Measurements from ENCODE around the gene RNASE12. TPM values are rescaled to one million over a fixed set of nuclear protein-coding genes. Genes with fewer than 3 reads are reported as not detected.
"Not testable (repeated sequence)": the region's sequence is repeated elsewhere in the genome, so short reads cannot be mapped to it uniquely, and the experiment has no call there.

The RNASE12 gene
- total RNA-seq, 1 donor from 2014 or later, result not detected

DNA sequence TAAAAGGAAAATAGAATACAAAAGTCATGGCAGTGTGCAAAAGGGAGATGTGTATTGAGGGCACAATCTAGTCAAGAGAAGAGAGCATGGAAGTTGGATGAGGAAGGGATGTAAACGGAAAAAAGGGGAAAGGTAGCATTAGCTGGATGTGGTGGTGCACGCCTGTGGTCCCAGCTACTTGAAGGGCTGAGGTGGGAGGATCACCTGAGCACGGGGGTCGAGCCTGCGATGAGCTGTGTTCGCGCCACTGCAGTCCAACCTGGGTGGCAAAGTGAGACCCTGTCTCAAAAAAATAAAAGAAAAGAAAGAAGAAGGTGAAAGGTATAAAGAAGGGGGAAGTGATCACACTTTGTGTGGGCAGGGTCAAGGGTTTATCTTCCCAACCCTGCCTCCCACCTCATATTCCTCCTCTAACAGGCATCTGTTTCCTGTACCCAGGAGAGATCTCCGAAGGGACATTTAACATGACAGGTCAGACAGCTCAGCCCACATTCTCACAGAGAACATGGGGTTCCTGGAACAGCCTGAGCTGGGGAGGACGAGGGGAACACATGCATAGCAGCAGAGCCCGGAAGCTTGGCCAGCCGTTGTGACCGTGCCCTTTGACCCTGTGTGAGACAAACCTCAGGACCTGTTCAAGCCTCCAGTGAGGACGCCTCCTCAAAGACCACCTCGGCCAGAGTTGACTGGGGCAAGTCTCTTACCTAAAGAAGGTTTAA, 12.2 kb downstream of the RNASE12 start:
- Histone ChIP-seq H3K4me3 (no peak overlapping the region), H3K27me3 (no peaks in the 10 kb centered on the region), H3K36me3 (no peaks in the 10 kb centered on the region), H3K9me3 (no peaks in the 10 kb centered on the region), H3K4me1 (no peaks in the 10 kb centered on the region), H3K27ac (no peak overlapping the region)
- no peak for DNase-seq (ENCODE audit: extremely low spot score in 2 of 2)
- TF ChIP-seq, protein P1, sequence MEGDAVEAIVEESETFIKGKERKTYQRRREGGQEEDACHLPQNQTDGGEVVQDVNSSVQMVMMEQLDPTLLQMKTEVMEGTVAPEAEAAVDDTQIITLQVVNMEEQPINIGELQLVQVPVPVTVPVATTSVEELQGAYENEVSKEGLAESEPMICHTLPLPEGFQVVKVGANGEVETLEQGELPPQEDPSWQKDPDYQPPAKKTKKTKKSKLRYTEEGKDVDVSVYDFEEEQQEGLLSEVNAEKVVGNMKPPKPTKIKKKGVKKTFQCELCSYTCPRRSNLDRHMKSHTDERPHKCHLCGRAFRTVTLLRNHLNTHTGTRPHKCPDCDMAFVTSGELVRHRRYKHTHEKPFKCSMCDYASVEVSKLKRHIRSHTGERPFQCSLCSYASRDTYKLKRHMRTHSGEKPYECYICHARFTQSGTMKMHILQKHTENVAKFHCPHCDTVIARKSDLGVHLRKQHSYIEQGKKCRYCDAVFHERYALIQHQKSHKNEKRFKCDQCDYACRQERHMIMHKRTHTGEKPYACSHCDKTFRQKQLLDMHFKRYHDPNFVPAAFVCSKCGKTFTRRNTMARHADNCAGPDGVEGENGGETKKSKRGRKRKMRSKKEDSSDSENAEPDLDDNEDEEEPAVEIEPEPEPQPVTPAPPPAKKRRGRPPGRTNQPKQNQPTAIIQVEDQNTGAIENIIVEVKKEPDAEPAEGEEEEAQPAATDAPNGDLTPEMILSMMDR (IDR thresholded peaks at IDR 0.05), result no peak
- TF ChIP-seq POLR2A (IDR thresholded peaks at IDR 0.05) (no peak), POLR2AphosphoS5 (IDR thresholded peaks at IDR 0.05; ENCODE audit: insufficient read depth in 1 of 2, low read depth in 1 of 2) (no peak)
- intact Hi-C loops (cut with DNase I), result no loop called here

DNA sequence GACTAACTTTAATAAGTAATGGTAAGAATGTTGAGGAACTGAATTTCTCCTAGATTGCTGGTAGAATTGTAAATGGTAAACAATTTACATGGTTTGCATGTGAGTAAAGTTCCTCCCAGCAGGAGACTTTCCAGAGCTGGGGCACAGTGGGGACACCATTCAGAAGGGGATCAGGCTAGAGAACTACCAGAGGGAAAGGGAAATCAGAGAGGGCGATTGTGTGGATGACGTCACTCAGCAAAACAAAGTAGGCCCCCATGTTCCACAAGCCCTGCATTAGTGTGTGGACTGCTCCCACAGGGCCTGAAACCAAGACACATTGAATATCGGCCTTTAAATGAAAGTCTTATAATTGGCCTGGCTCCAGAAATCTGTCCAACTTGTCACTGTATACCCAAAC, 12.9 kb downstream of the RNASE12 start:
- TF ChIP-seq, protein P1 (IDR thresholded peaks at IDR 0.05), result no peak
- H3K27ac ChIP-seq, result no peak overlapping the region
- H3K4me3 ChIP-seq, result no peak overlapping the region
- H3K36me3 ChIP-seq, result no peaks in the 10 kb centered on the region
- H3K9me3 ChIP-seq, result no peaks in the 10 kb centered on the region
- no peaks in the 10 kb centered on the region for H3K4me1 ChIP-seq
- no peak for DNase-seq (ENCODE audit: extremely low spot score in 2 of 2)
- H3K27me3 ChIP-seq, result no peaks in the 10 kb centered on the region
- intact Hi-C loops (cut with DNase I), result no loop called here

DNA sequence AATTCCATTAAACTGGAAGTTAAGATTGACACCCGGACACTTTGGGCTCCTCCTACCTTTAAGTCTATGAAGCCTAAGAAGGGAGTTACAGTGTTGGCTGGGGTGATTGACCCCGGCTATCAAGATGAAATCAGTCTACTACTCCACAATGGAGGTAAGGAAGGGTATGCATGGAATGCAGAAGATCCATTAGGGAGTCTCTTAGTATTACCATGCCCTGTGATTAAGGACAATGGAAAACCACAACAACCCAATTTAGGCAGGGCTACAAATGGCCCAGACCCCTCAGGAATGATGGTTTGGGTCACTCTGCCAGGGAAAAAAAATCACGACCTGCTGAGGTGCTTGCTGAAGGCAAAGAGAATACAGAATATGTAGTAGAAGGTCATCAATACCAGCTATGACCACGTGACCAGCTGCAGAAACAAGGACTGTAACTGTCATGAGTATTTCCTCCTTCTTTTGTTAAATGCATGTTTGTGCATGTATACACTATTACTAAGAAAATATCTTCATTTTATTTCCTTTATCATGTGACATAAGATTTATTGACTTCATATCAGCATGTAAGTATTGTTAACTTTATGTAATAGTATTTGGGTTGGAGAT, 18.7 kb downstream of the RNASE12 start:
- H3K4me3 ChIP-seq; H3K27ac ChIP-seq; H3K9me3 ChIP-seq; H3K27me3 ChIP-seq; DNase-seq (ENCODE audit: extremely low spot score in 2 of 2); intact Hi-C loops (cut with DNase I); H3K4me1 ChIP-seq; H3K36me3 ChIP-seq: not testable (repeated sequence)

DNA sequence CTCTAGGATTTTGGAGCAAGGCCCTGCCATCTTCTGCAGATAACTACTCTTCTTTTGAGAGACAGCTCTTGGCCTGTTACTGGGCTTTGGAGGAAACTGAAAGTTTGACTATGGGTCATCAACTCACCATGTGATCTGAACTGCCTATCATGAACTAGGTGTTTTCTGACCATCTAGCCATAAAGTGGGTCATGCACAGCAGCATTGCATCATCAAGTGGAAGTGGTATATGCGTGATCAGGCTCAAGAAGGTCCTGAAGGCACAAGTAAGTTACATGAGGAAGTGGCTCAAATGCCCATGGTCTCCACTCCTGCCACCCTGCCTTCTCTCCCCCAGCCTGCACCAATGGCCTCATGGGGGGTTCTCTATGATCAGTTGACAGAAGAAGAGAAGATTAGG, 20.5 kb downstream of the RNASE12 start:
- H3K36me3 ChIP-seq; H3K4me1 ChIP-seq; H3K4me3 ChIP-seq; DNase-seq (ENCODE audit: extremely low spot score in 2 of 2); H3K27me3 ChIP-seq; H3K27ac ChIP-seq; intact Hi-C loops (cut with DNase I); H3K9me3 ChIP-seq: not testable (repeated sequence)

DNA sequence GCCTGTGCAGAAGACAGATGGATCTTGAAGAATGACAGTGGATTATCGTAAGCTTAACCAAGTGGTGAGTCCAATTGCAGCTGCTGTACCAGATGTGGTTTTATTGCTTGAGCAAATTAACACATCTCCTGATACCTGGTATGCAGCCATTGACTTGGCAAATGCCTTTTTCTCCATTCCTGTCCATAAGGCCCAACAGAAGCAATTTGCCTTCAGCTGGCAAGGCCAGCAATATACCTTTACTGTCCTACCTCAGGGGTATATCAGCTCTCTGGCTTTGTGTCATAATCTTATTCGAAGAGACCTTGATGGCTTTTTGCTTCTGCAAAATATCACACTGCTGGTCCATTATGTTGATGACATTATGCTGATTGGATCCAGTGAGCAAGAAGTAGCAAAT, 21.3 kb downstream of the RNASE12 start:
- H3K36me3 ChIP-seq; intact Hi-C loops (cut with DNase I): not testable (repeated sequence)

DNA sequence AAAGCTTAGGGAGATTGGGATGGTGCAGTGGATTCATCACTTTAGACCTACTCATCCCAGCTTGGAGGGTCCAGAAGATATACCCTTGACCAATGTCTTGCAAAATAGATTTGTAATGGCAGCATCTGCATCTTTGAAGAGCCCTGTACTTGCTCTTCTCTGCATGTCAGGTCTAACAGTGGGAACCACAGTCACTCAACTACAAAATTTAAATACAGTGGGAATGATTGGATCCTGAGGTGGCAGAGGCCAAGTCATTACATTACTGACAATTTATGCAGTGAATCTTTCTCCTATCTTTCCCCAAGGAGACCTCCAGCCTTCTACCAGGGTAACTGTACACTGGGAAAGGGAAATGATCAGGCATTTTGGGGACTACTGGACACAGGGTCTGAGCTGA, 22.1 kb downstream of the RNASE12 start:
- Histone ChIP-seq H3K4me1 (no peaks in the 10 kb centered on the region), H3K4me3 (no peak overlapping the region), H3K27me3 (no peaks in the 10 kb centered on the region), H3K36me3 (no peaks in the 10 kb centered on the region), H3K9me3 (peaks cover 4% of the 10 kb centered on the region), H3K27ac (no peak overlapping the region)
- no peak for DNase-seq (ENCODE audit: extremely low spot score in 2 of 2)
- intact Hi-C loops (cut with DNase I), result no loop called here
- TF ChIP-seq, protein P1 (IDR thresholded peaks at IDR 0.05), result no peak
- TF ChIP-seq POLR2AphosphoS5 (IDR thresholded peaks at IDR 0.05; ENCODE audit: insufficient read depth in 1 of 2, low read depth in 1 of 2), result no peak
- no peak for TF ChIP-seq POLR2A (IDR thresholded peaks at IDR 0.05)

More for the DNA sequence above, 21.3 kb downstream of the RNASE12 start:
- not testable (repeated sequence) for H3K27me3 ChIP-seq; H3K9me3 ChIP-seq; H3K4me3 ChIP-seq; H3K27ac ChIP-seq; DNase-seq (ENCODE audit: extremely low spot score in 2 of 2); H3K4me1 ChIP-seq

Data from vagina (tissue), 2 donors.